AG04450 (cell line): ENCODE measurements around the gene ZNF223. TPM values are rescaled to one million over a fixed set of nuclear protein-coding genes. Genes with fewer than 3 reads are reported as not detected.

Experiments
- CTCF ChIA-PET: fragments of 300-600, 350-600 bp; formaldehyde crosslinking; extraction: SDS; loops from one replicate; lab custom pipeline; 2022; ENCODE audit warnings: antibody characterized with exemption, inconsistent platforms; lab: Charles Lee
- POLR2A ChIA-PET: fragments of 350-600 bp; formaldehyde crosslinking; extraction: SDS; loops from one replicate; lab custom pipeline; 2021; ENCODE audit warnings: antibody characterized with exemption, inconsistent platforms; lab: Yijun Ruan, JAX
- DNase-seq: peaks from one replicate; pipeline ENCODE4 v3.0.0-alpha.2; 2011; ENCODE audit warnings: low read depth, low spot score
- H3K27ac ChIP-seq: one replicate; pipeline ENCODE4 v1.5.1; 2012; ENCODE audit warnings: low read depth, low read length, control low read depth
- H3K27me3 ChIP-seq: one replicate; pipeline ENCODE4 v1.6.0; 2012; ENCODE audit warnings: low read length; ENCODE audit not compliant: control insufficient read depth, insufficient read depth
- H3K4me3 ChIP-seq: 2 replicates; pipeline ENCODE4 v1.5.1; 2011; ENCODE audit warnings: mild to moderate bottlenecking, low read depth, low read length, control low read depth
- H3K9me3 ChIP-seq: 2 replicates; pipeline ENCODE4 v1.5.1; 2012; ENCODE audit warnings: low read length; ENCODE audit not compliant: control insufficient read depth, insufficient read depth
- polyA plus RNA-seq: library from polyadenylated mRNA; depleted of rRNA; stranded (reverse); fragments of >200 nt; gene quantifications from 2 replicates; pipeline ENCODE4 v1.2.3, GENCODE V29; 2011
- TF ChIP-seq, protein P1 (sequence below): IDR thresholded peaks from 2 replicates; pipeline ENCODE4 v1.5.1; 2011; ENCODE audit warnings: low read depth, low read length, control low read depth, inconsistent platforms

The ZNF223 gene
- polyA plus RNA-seq, 1 experiment: 4.2 TPM

DNA sequence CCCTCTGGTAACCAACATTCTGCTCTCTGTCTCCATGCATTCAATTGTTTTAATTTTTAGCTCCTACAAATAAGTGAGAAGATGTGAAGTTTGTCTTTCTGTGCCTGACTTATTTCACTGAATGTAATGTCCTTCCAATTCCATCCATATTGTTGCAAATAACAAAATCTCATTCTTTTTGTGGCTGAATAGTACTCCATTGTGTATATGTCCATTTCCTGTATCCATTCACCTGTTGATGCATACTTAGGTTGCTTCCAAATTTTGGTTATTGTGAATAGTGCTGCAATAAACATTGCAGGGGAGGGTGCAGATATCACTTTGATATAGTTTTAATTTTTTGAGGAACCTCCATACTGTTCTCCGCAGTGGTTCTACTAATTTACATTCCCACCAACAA lies 17.6 kb downstream of the ZNF223 start:
- POLR2A ChIA-PET: no interaction called here
- TF ChIP-seq, protein P1, sequence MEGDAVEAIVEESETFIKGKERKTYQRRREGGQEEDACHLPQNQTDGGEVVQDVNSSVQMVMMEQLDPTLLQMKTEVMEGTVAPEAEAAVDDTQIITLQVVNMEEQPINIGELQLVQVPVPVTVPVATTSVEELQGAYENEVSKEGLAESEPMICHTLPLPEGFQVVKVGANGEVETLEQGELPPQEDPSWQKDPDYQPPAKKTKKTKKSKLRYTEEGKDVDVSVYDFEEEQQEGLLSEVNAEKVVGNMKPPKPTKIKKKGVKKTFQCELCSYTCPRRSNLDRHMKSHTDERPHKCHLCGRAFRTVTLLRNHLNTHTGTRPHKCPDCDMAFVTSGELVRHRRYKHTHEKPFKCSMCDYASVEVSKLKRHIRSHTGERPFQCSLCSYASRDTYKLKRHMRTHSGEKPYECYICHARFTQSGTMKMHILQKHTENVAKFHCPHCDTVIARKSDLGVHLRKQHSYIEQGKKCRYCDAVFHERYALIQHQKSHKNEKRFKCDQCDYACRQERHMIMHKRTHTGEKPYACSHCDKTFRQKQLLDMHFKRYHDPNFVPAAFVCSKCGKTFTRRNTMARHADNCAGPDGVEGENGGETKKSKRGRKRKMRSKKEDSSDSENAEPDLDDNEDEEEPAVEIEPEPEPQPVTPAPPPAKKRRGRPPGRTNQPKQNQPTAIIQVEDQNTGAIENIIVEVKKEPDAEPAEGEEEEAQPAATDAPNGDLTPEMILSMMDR: no peak

DNA sequence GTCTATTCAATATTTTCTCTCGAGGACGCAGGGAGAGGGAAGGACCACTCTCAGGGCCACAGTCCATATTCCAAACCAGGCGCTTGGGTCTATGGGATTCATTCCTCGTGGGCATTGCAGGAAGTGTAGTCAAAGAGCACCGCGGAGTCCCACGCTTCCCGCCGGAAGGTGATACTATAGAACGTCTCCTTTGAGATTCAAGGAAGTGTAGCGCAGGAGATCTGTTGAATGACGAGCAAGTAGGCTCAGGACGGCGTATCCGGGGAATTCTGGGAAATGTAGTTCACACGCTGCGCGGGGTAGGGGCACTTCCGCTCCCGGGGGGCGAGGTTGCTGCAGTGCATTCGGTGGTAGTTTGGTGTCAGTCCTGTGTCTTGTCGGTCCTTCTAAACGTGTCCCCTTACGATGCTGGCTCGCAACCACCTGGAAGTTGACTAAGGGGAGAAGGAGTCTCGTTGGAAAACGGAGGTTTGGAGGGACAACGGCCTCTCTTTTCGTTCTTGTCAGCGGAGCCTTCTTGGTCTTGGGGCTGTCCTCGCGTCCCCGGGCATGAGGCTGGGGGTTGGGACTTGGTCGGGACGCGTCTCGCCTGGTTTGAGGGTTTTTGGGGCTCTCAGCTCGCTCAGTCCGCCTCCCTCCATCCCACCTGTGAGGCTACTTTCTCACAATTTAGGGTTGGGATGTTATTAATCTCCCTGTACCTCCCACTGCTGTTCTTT lies 20.1 kb downstream of the ZNF223 start, which contains the start of gene ZNF284:
Gene ZNF284 (plus strand): TSS at position 336 of the 719 bp plus-strand sequence. CDS start 4,231 bp downstream, outside the sequence.
- peak; percentile 76 for DNase-seq
- Histone ChIP-seq H3K27ac (peak within 1 kb of the TSS; percentile 54), H3K4me3 (peak within 1 kb of the TSS; percentile 90), H3K27me3 (no peaks in the 10 kb centered on the region), H3K9me3 (peaks cover 9% of the 10 kb centered on the region; the same call in 1 of the 2 replicates)
- ChIA-PET POLR2A (no interaction called here), CTCF (interaction anchor here (0.9 kb wide), 1 partner anchor 9 kb away, joined by 3 read pairs; no protein-coding TSS in a partner anchor)
- TF ChIP-seq, protein P1: 0 out of 2 replicates have a peak, but pooled peaks have one; percentile 9

More for the DNA sequence above, 17.6 kb downstream of the ZNF223 start:
- H3K27me3 ChIP-seq: no peaks in the 10 kb centered on the region
- no peak overlapping the region for H3K4me3 ChIP-seq
- DNase-seq: no peak
- CTCF ChIA-PET: no interaction called here
- peaks cover 24% of the 10 kb centered on the region for H3K9me3 ChIP-seq
- H3K27ac ChIP-seq: no peak overlapping the region

DNA sequence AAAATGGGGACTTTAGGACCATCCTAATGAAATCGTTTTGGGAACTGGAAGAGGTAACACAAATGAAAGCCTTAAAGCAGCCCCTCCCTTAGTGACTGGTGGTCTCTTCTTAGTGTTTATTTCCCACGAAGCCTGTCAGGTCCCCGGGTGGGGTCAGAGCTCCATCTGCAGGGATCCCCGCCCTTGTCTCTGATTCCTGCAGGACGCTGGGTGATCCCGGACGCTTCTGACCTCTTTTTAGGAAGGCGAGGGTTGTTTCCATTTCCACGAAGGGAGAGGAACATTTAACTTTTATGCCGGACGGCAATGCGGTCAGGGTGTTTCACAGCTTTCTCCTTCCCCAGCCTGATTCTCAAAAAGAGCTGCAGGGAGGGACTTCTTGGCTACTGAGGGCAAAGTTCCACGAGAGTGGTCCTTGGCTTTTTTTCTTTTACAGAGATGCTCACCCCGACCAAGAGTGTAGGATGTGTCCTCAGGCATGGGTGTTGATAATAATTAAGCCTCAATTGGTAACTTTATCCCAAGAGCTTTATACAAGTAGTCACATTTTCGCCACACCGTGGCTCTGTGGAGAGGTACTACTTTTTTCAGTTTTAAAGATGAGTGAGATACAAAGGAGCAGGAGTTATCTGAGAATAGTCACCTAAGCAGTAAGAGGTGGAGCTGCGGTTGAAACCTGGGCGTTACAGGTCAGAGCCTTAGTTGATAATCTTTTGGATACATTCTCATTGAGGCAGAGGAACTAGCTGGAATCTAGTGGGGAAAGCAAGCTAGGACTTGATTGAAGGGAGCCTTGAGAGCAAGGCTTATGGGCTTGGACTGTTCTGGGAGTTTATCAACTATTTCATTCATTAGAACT lies 20.9 kb downstream of the ZNF223 start:
- CTCF ChIA-PET: interaction anchor here (0.9 kb wide), 1 partner anchor 10 kb away, joined by 3 read pairs; no protein-coding TSS in a partner anchor
- DNase-seq: no peak
- TF ChIP-seq, protein P1: no peak
- Histone ChIP-seq H3K9me3 (peaks cover 4% of the 10 kb centered on the region; the same call in 1 of the 2 replicates), H3K4me3 (peak overlapping the region; percentile 90), H3K27me3 (no peaks in the 10 kb centered on the region), H3K27ac (no peak overlapping the region)
- POLR2A ChIA-PET: interaction anchor here (0.7 kb wide), 1 partner anchor 47 kb away, joined by 3 read pairs; no protein-coding TSS in a partner anchor

DNA sequence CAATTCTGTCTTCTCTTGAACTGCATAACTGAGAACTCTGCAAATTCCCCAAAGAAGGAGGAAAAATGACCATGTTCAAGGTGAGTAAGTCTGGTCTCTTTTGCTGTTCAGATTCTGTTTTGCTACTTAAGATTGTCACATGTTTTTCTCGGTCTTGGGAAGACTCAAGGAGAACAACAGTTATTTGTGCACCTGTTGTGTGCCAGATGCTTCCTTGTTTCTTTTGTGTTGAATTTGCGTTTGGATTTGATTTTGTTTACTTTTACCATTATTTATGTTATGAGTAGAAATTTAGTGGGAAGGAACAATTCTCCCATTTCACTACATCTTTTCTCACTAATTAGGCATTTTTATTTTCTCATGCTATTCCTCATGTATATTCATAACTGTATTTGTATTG lies 24.5 kb downstream of the ZNF223 start:
- no peak overlapping the region for H3K4me3 ChIP-seq
- TF ChIP-seq, protein P1: no peak
- no peaks in the 10 kb centered on the region for H3K27me3 ChIP-seq
- no peak for DNase-seq
- CTCF ChIA-PET: no interaction called here
- no peak overlapping the region for H3K27ac ChIP-seq
- POLR2A ChIA-PET: no interaction called here
- H3K9me3 ChIP-seq: no peaks in the 10 kb centered on the region; the same call in 1 of the 2 replicates
